ENCODE measurements around the gene PXT1.
"Not testable (repeated sequence)": the region's sequence is repeated elsewhere in the genome, so short reads cannot be mapped to it uniquely, and the experiment has no call there.

The PXT1 gene

DNA sequence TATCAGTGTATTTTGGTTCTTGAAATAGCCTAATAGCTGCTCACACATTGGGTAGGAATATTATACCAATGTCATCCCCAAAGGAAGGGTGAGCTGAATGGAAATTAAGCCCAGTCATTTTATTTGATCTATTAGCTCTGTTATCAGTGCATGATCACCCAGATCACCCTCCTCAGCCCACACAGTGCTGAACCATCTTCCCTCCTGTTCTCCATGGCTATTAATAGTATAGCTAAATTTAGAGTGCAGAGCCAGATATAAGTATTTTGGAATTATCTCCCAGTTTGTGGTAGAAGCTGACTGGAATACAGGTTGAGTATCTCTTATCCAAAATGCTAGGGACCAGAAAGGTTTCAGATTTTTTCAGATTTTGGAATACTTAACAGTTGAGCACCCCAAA is 45.6 kb upstream of the PXT1 start:
- Histone ChIP-seq H3K4me3 (ENCODE audit: low read depth, low read length) (no peak overlapping the region), H3K4me1 (peaks cover 8% of the 10 kb centered on the region), H3K27me3 (ENCODE audit: control insufficient read depth, insufficient read depth, low read length) (no peaks in the 10 kb centered on the region), H3K36me3 (ENCODE audit: control insufficient read depth, insufficient read depth, low read length) (peaks cover 4% of the 10 kb centered on the region), H3K27ac (no peak overlapping the region), H3K79me2 (no peaks in the 10 kb centered on the region), H3K9ac (no peak overlapping the region), H3K4me2 (ENCODE audit: low read length) (peak overlapping the region; percentile 45), H2AFZ (no peak overlapping the region), H3K9me3 (ENCODE audit: control insufficient read depth, low read length) (no peaks in the 10 kb centered on the region)
- TF ChIP-seq, protein P1, sequence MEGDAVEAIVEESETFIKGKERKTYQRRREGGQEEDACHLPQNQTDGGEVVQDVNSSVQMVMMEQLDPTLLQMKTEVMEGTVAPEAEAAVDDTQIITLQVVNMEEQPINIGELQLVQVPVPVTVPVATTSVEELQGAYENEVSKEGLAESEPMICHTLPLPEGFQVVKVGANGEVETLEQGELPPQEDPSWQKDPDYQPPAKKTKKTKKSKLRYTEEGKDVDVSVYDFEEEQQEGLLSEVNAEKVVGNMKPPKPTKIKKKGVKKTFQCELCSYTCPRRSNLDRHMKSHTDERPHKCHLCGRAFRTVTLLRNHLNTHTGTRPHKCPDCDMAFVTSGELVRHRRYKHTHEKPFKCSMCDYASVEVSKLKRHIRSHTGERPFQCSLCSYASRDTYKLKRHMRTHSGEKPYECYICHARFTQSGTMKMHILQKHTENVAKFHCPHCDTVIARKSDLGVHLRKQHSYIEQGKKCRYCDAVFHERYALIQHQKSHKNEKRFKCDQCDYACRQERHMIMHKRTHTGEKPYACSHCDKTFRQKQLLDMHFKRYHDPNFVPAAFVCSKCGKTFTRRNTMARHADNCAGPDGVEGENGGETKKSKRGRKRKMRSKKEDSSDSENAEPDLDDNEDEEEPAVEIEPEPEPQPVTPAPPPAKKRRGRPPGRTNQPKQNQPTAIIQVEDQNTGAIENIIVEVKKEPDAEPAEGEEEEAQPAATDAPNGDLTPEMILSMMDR (IDR thresholded peaks at IDR 0.05) = no peak

GRCh38 chr6:36487698-36488097 is 45.0 kb upstream of the PXT1 start:
- no peaks in the 10 kb centered on the region for H3K79me2 ChIP-seq
- no peak overlapping the region for H3K4me2 ChIP-seq (ENCODE audit: low read length)
- H3K4me1 ChIP-seq = peaks cover 8% of the 10 kb centered on the region
- TF ChIP-seq, protein P1 (IDR thresholded peaks at IDR 0.05) = no peak
- no peak overlapping the region for H3K9ac ChIP-seq
- no peaks in the 10 kb centered on the region for H3K9me3 ChIP-seq (ENCODE audit: control insufficient read depth, low read length)
- peaks cover 4% of the 10 kb centered on the region for H3K36me3 ChIP-seq (ENCODE audit: control insufficient read depth, insufficient read depth, low read length)
- no peak overlapping the region for H3K4me3 ChIP-seq (ENCODE audit: low read depth, low read length)
- no peaks in the 10 kb centered on the region for H3K27me3 ChIP-seq (ENCODE audit: control insufficient read depth, insufficient read depth, low read length)
- H2AFZ ChIP-seq = no peak overlapping the region
- H3K27ac ChIP-seq = no peak overlapping the region

- no peak overlapping the region for H3K27ac ChIP-seq
- no peaks in the 10 kb centered on the region for H3K79me2 ChIP-seq
- no peak overlapping the region for H3K9ac ChIP-seq
- H3K36me3 ChIP-seq (ENCODE audit: control insufficient read depth, insufficient read depth, low read length) = peaks cover 4% of the 10 kb centered on the region
- no peaks in the 10 kb centered on the region for H3K9me3 ChIP-seq (ENCODE audit: control insufficient read depth, low read length)
- H3K4me2 ChIP-seq (ENCODE audit: low read length) = no peak overlapping the region
- no peak overlapping the region for H3K4me3 ChIP-seq (ENCODE audit: low read depth, low read length)
- no peaks in the 10 kb centered on the region for H3K27me3 ChIP-seq (ENCODE audit: control insufficient read depth, insufficient read depth, low read length)
- H3K4me1 ChIP-seq = peaks cover 8% of the 10 kb centered on the region
- TF ChIP-seq, protein P1 (IDR thresholded peaks at IDR 0.05) = no peak
- H2AFZ ChIP-seq = no peak overlapping the region
Observed at GRCh38 chr6:36484736-36485135, 42.1 kb upstream of the PXT1 start.

GRCh38 chr6:36483326-36483725 is 40.7 kb upstream of the PXT1 start:
- not testable (repeated sequence) for H2AFZ ChIP-seq; H3K9me3 ChIP-seq (ENCODE audit: control insufficient read depth, low read length); H3K4me2 ChIP-seq (ENCODE audit: low read length); H3K9ac ChIP-seq; H3K4me3 ChIP-seq (ENCODE audit: low read depth, low read length); H3K27me3 ChIP-seq (ENCODE audit: control insufficient read depth, insufficient read depth, low read length); H3K4me1 ChIP-seq; H3K36me3 ChIP-seq (ENCODE audit: control insufficient read depth, insufficient read depth, low read length); H3K79me2 ChIP-seq; H3K27ac ChIP-seq

DNA sequence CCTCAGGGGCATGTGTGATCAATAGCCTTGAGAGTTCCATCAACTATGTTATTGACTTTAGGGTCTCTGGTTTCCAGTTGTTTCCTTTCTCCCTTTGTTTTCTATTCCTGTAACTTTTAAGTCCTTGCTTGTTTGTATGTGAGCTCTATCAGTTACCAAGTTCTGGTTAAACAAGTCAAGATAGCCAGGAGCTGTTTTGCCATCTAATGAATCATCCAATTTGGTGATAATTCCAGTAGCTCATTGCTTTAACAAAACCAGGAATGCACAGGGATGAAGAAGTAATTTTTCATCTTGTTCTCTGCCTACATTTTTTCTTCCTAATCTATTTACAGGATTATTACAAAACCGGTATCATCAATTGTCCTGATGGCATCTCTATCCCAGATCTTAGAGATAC is 36.6 kb upstream of the PXT1 start:
- Histone ChIP-seq H3K4me3 (ENCODE audit: low read depth, low read length) (no peak overlapping the region), H3K27me3 (ENCODE audit: control insufficient read depth, insufficient read depth, low read length) (no peaks in the 10 kb centered on the region), H3K4me2 (ENCODE audit: low read length) (no peak overlapping the region), H3K27ac (no peak overlapping the region), H3K79me2 (no peaks in the 10 kb centered on the region), H2AFZ (no peak overlapping the region), H3K4me1 (no peaks in the 10 kb centered on the region), H3K9ac (no peak overlapping the region), H3K9me3 (ENCODE audit: control insufficient read depth, low read length) (no peaks in the 10 kb centered on the region), H3K36me3 (ENCODE audit: control insufficient read depth, insufficient read depth, low read length) (no peaks in the 10 kb centered on the region)
- TF ChIP-seq, protein P1 (IDR thresholded peaks at IDR 0.05) = no peak
